H1 (cell line): ENCODE measurements around the gene IL6R. TPM values are rescaled to one million over a fixed set of nuclear protein-coding genes. Genes with fewer than 3 reads are reported as not detected.

Experiments
- CTCF ChIA-PET: fragments of 300-600 bp; sonication (Branson Sonifier 250); formaldehyde crosslinking; loops from one replicate; lab custom pipeline; 2021; ENCODE audit not compliant: partially characterized antibody; lab: Charles Lee
- POLR2A ChIA-PET: fragments of 300-600 bp; sonication (Branson Sonifier 250); formaldehyde crosslinking; loops from one replicate; lab custom pipeline; 2021; ENCODE audit warnings: inconsistent platforms; ENCODE audit not compliant: partially characterized antibody; lab: Charles Lee
- DNase-seq, 2 experiments: peaks; one replicate each; pipeline versions ENCODE4 v3.0.0 to v3.0.0-alpha.2; 2010 to 2022; ENCODE audit warnings: low spot score in 2 of 2, low read depth in 1 of 2, mixed read lengths in 1 of 2
- FAIRE-seq: peaks from 2 replicates; lab custom pipeline; 2011; peaks lifted over from hg19 to GRCh38; lab: Jason Lieb, UNC
- H2AFZ ChIP-seq: 2 replicates; pipeline ENCODE4 v1.8.1; 2012; ENCODE audit warnings: low read length, inconsistent platforms
- H2AK5ac ChIP-seq: 2 replicates; pipeline ENCODE4 v1.6.1; 2013; ENCODE audit warnings: low read depth, low read length
- H2BK120ac ChIP-seq: replicated peaks from 2 replicates; pipeline ENCODE3; 2013; ENCODE audit warnings: low read depth, low read length, inconsistent platforms
- H2BK12ac ChIP-seq: 2 replicates; pipeline ENCODE4 v1.6.1; 2013; ENCODE audit warnings: low read depth, low read length
- H2BK15ac ChIP-seq: 2 replicates; pipeline ENCODE4 v1.6.1; 2013; ENCODE audit warnings: low read length
- H2BK20ac ChIP-seq: 2 replicates; pipeline ENCODE4 v1.6.1; 2013; ENCODE audit warnings: low read length
- H2BK5ac ChIP-seq: 2 replicates; pipeline ENCODE4 v1.6.1; 2013; ENCODE audit warnings: low read depth, low read length
- H3K14ac ChIP-seq: 2 replicates; pipeline ENCODE4 v1.6.1; 2013; ENCODE audit warnings: inconsistent platforms; ENCODE audit not compliant: insufficient read length
- H3K18ac ChIP-seq: 2 replicates; pipeline ENCODE4 v1.6.1; 2013; ENCODE audit warnings: low read length; ENCODE audit errors: extremely low read depth
- H3K23ac ChIP-seq: 2 replicates; pipeline ENCODE4 v1.6.1; 2013; ENCODE audit warnings: inconsistent platforms; ENCODE audit not compliant: insufficient read length
- H3K23me2 ChIP-seq: 2 replicates; pipeline ENCODE4 v1.6.1; 2013; ENCODE audit warnings: low read depth, low read length
- H3K27ac ChIP-seq: 2 replicates; pipeline ENCODE4 v1.6.1; 2011; ENCODE audit warnings: low read depth, low read length, inconsistent platforms
- H3K27me3 ChIP-seq, 4 experiments: replicated peaks in 1 of 4; 1 replicate in 1 of 4; 2 replicates in 3 of 4; pipeline versions ENCODE4 v1.6.1 to v1.8.1; 2011 to 2013; ENCODE audit warnings: low read length in 3 of 4, mild to moderate bottlenecking in 3 of 4, inconsistent platforms in 2 of 4, mixed read lengths in 2 of 4, moderate library complexity in 1 of 4; ENCODE audit not compliant: control insufficient read depth in 3 of 4, insufficient read depth in 3 of 4; ENCODE audit errors: extremely low read depth in 1 of 4
- H3K36me3 ChIP-seq, 4 experiments: 2 replicates each; pipeline versions ENCODE4 v1.6.1 to v1.8.1; 2011 to 2013; ENCODE audit warnings: mild to moderate bottlenecking in 4 of 4, low read length in 3 of 4, moderate library complexity in 2 of 4, control low read depth in 1 of 4, inconsistent platforms in 1 of 4; ENCODE audit not compliant: insufficient read depth in 4 of 4, control insufficient read depth in 2 of 4
- H3K4ac ChIP-seq: replicated peaks from 2 replicates; pipeline ENCODE3; 2013; ENCODE audit warnings: low read length, low read depth, mixed read lengths, inconsistent platforms; ENCODE audit not compliant: insufficient read length
- H3K4me1 ChIP-seq, 4 experiments: replicated peaks in 1 of 4; 1 replicate in 1 of 4; 2 replicates in 3 of 4; pipeline versions ENCODE4 v1.6.1 to v1.8.1; 2011 to 2013; ENCODE audit warnings: low read length in 3 of 4, inconsistent platforms in 2 of 4, mixed read lengths in 1 of 4; ENCODE audit not compliant: insufficient read depth in 4 of 4, control insufficient read depth in 3 of 4
- H3K4me2 ChIP-seq, 2 experiments: 2 replicates each; pipeline versions ENCODE4 v1.6.1 to v1.8.1; 2011 to 2013; ENCODE audit warnings: low read depth in 2 of 2, low read length in 2 of 2, control low read depth in 1 of 2, inconsistent platforms in 1 of 2, mild to moderate bottlenecking in 1 of 2; ENCODE audit not compliant: insufficient read depth in 1 of 2
- H3K4me3 ChIP-seq, 4 experiments: fragments of 200-600, 300-600 bp in 1 of 4; sonication (generic), shearing (Covaris generic), sonication (Bioruptor Twin) in 1 of 4; 2 replicates each; pipeline versions ENCODE4 v1.5.1 to v1.8.1; 2011 to 2016; ENCODE audit warnings: low read length in 4 of 4, low read depth in 3 of 4, control low read depth in 2 of 4, inconsistent platforms in 2 of 4, mild to moderate bottlenecking in 2 of 4, mixed read lengths in 1 of 4, moderate library complexity in 1 of 4; ENCODE audit not compliant: insufficient read depth in 2 of 4; ENCODE audit errors: extremely low read depth in 1 of 4
- H3K56ac ChIP-seq: replicated peaks from 2 replicates; pipeline ENCODE3; 2013; ENCODE audit warnings: low read depth, mild to moderate bottlenecking, mixed read lengths, low read length, inconsistent platforms; ENCODE audit not compliant: insufficient read length
- H3K79me1 ChIP-seq: 2 replicates; pipeline ENCODE4 v1.6.1; 2013; ENCODE audit warnings: low read depth, low read length, control low read depth
- H3K79me2 ChIP-seq, 2 experiments: 2 replicates each; pipeline versions ENCODE4 v1.6.1 to v1.8.1; 2012 to 2013; ENCODE audit warnings: low read length in 2 of 2, mild to moderate bottlenecking in 2 of 2, inconsistent platforms in 1 of 2; ENCODE audit not compliant: insufficient read depth in 2 of 2, control insufficient read depth in 1 of 2
- H3K9ac ChIP-seq, 4 experiments: replicated peaks in 1 of 4; 1 replicate in 1 of 4; 2 replicates in 3 of 4; pipeline versions ENCODE4 v1.6.1 to v1.8.1; 2011 to 2013; ENCODE audit warnings: low read depth in 3 of 4, low read length in 3 of 4, control low read depth in 2 of 4, mild to moderate bottlenecking in 2 of 4, moderate library complexity in 2 of 4, inconsistent platforms in 1 of 4; ENCODE audit errors: extremely low read depth in 1 of 4
- H3K9me3 ChIP-seq, 2 experiments: 2 replicates each; pipeline versions ENCODE4 v1.6.1 to v1.8.1; 2012 to 2013; ENCODE audit warnings: mild to moderate bottlenecking in 2 of 2, moderate library complexity in 2 of 2, control low read depth in 1 of 2, inconsistent platforms in 1 of 2, low read depth in 1 of 2, low read length in 1 of 2, mixed read lengths in 1 of 2; ENCODE audit not compliant: insufficient read depth in 2 of 2
- H4K20me1 ChIP-seq, 2 experiments: replicated peaks in 1 of 2; 2 replicates each; pipeline versions ENCODE3 to v1.8.1; 2011 to 2013; ENCODE audit warnings: inconsistent platforms in 2 of 2, low read length in 2 of 2, mild to moderate bottlenecking in 1 of 2; ENCODE audit not compliant: insufficient read depth in 2 of 2, control insufficient read depth in 1 of 2
- H4K5ac ChIP-seq: 2 replicates; pipeline ENCODE4 v1.6.1; 2013; ENCODE audit warnings: low read length, low read depth, mixed read lengths, inconsistent platforms; ENCODE audit not compliant: insufficient read length
- H4K8ac ChIP-seq: 2 replicates; pipeline ENCODE4 v1.8.0; 2013; ENCODE audit warnings: mild to moderate bottlenecking, moderate library complexity, low read length, inconsistent platforms; ENCODE audit not compliant: insufficient read depth; ENCODE audit errors: extremely low read depth
- H4K91ac ChIP-seq: replicated peaks from 2 replicates; pipeline ENCODE3; 2013; ENCODE audit warnings: low read length, mixed read lengths, inconsistent platforms; ENCODE audit not compliant: insufficient read length
- ATF2 ChIP-seq: IDR thresholded peaks from 2 replicates; pipeline ENCODE4 v1.6.1; 2012; ENCODE audit warnings: low read length, inconsistent platforms
- CTCF ChIP-seq, 3 experiments: IDR thresholded peaks; 1 replicate in 2 of 3; 2 replicates in 1 of 3; pipeline versions ENCODE4 v1.5.1 to v1.6.1; 2011; ENCODE audit warnings: low read length in 3 of 3, mild to moderate bottlenecking in 3 of 3, inconsistent platforms in 2 of 3, low read depth in 1 of 3, moderate library complexity in 1 of 3; ENCODE audit not compliant: insufficient read depth in 1 of 3; ENCODE audit errors: control extremely low read depth in 1 of 3
- POLR2AphosphoS5 ChIP-seq: IDR thresholded peaks from 2 replicates; pipeline ENCODE4 v1.6.1; 2011; ENCODE audit warnings: low read depth, low read length
- SIN3A ChIP-seq, 2 experiments: IDR thresholded peaks in 1 of 2; conservative IDR thresholded peaks in 1 of 2; 2 replicates each; pipeline ENCODE4 v1.6.1; 2011 to 2012; ENCODE audit warnings: low read length in 2 of 2, improper control_type of control experiment in 1 of 2, low read depth in 1 of 2, mild to moderate bottlenecking in 1 of 2
- TCF12 ChIP-seq: IDR thresholded peaks from 2 replicates; pipeline ENCODE4 v1.6.1; 2011; ENCODE audit warnings: low read depth, mild to moderate bottlenecking, low read length
- TEAD4 ChIP-seq: IDR thresholded peaks from 2 replicates; pipeline ENCODE4 v1.6.1; 2012; ENCODE audit warnings: low read depth, low read length, inconsistent platforms, mixed read lengths
- WGBS, 2 experiments: shearing (Covaris generic) in 1 of 2; methylation state at CpG; one replicate each; pipeline versions ENCODE4 v1.1.6 to v1.1.7; 2013 to 2015; ENCODE audit warnings: low lambda C conversion rate in 2 of 2, mixed read lengths in 2 of 2, inconsistent platforms in 1 of 2, low coverage in 1 of 2, missing lambda C conversion rate in 1 of 2; ENCODE audit not compliant: insufficient replicate concordance in 2 of 2, insufficient coverage in 1 of 2, insufficient read length in 1 of 2; ENCODE audit errors: extremely low coverage in 1 of 2, missing lambda C conversion rate in 1 of 2; 5-methylcytosine and 5-hydroxymethylcytosine counted together
- polyA plus RNA-seq, 7 experiments: library from polyadenylated mRNA; depleted of rRNA in 3 of 7; stranded (reverse) in 5 of 7; unstranded in 2 of 7; fragments of >200 nt in 5 of 7; fragments of 200-250 nt in 2 of 7; gene quantifications; 1 replicate in 5 of 7; 2 replicates in 1 of 7; 4 replicates in 1 of 7; pipeline versions ENCODE4 v1.2.1 to v1.2.3, GENCODE V29; 2011 to 2013; ENCODE audit warnings: missing spikeins in 2 of 7, mixed read lengths in 2 of 7
- total RNA-seq: library from RNA; stranded (reverse); fragmentation: NEBNext Ultra II Directional; extraction: Animal tissue kit (Norgen Biotek cat#: 25700); gene quantifications from 2 replicates; pipeline ENCODE4 v1.2.1, GENCODE V29; 2021

The IL6R gene
- total and polyA plus RNA-seq, 2 of the 8 experiments (the other 6 are each of a cell fraction or from before 2014, with no cell fraction given), result 2.3 to 3.0 TPM

- no peak overlapping the region for H3K27ac ChIP-seq
- no peaks in the 10 kb centered on the region for H3K79me2 ChIP-seq
- H4K20me1 ChIP-seq, result no peaks in the 10 kb centered on the region
- CTCF ChIA-PET, result interaction anchor here (0.8 to 7.5 kb wide), 27 partner anchors 11 to 563 kb away, joined by 3 to 117 read pairs (median 5); partner anchors contain the start of gene SHE
- H2BK120ac ChIP-seq, result no peak overlapping the region
- no peaks in the 10 kb centered on the region for H3K79me1 ChIP-seq
- no peak overlapping the region for H4K91ac ChIP-seq
- H4K8ac ChIP-seq, result no peak overlapping the region
- no peak overlapping the region for H3K56ac ChIP-seq
- H2AFZ ChIP-seq, result no peak overlapping the region
- no peaks in the 10 kb centered on the region for H3K23me2 ChIP-seq
- WGBS, 2 experiments, result 45% methylated on average over 1 of the region's 1 CpG; no CpG with 5 or more reads in 1 of the 2 experiments
- H3K4me1 ChIP-seq, result no peaks in the 10 kb centered on the region; a peak in 1 of 7 replicates
- FAIRE-seq, result no peak
- TF ChIP-seq SIN3A (conservative IDR thresholded peaks at IDR 0.05 in 1 of 2, IDR thresholded peaks at IDR 0.05 in 1 of 2; ENCODE audit: low read depth in 1 of 2, low read length in 2 of 2) (no peak), CTCF (IDR thresholded peaks at IDR 0.05; ENCODE audit: control extremely low read depth in 1 of 3, insufficient read depth in 1 of 3, low read depth in 1 of 3, low read length in 3 of 3) (no peak), ATF2 (no peak), POLR2AphosphoS5 (no peak), TCF12 (no peak), TEAD4 (no peak)
- TF ChIP-seq, all 59 proteins: peak for 0
- H2BK5ac ChIP-seq, result no peak overlapping the region
- no peak overlapping the region for H2BK12ac ChIP-seq
- no peak overlapping the region for H3K4me2 ChIP-seq
- H3K9ac ChIP-seq, result no peak overlapping the region
- no peak overlapping the region for H2AK5ac ChIP-seq
- no peak overlapping the region for H3K18ac ChIP-seq
- no peaks in the 10 kb centered on the region for H3K9me3 ChIP-seq
- no peak for DNase-seq
- no peak overlapping the region for H3K4ac ChIP-seq
- H3K23ac ChIP-seq, result no peak overlapping the region
- H3K27me3 ChIP-seq, result no peaks in the 10 kb centered on the region
- H3K4me3 ChIP-seq, result no peak overlapping the region
- no peaks in the 10 kb centered on the region for H3K36me3 ChIP-seq
- no peak overlapping the region for H3K14ac ChIP-seq
- H4K5ac ChIP-seq, result no peak overlapping the region
- no peak overlapping the region for H2BK20ac ChIP-seq
- H2BK15ac ChIP-seq, result no peak overlapping the region
- POLR2A ChIA-PET, result interaction anchor here (1.2 kb wide), 1 partner anchor 96 kb away, joined by 3 read pairs; no protein-coding TSS in a partner anchor
These were observed 75.9 kb downstream of the IL6R start for GRCh38 chr1:154481053-154481452.
